Epithelial cell of prostate (primary cell): ENCODE measurements around the gene TUBD1.
"Not testable (repeated sequence)": the region's sequence is repeated elsewhere in the genome, so short reads cannot be mapped to it uniquely, and the experiment has no call there.

Experiments
- DNase-seq: peaks from one replicate; pipeline ENCODE4 v3.0.0-alpha.2; 2011; ENCODE audit warnings: low read depth, low spot score
- H3K27ac ChIP-seq: fragments of 450-650 bp; 2 replicates; pipeline ENCODE4 v1.5.1; 2017; ENCODE audit warnings: mild to moderate bottlenecking

Gene TUBD1

GRCh38 chr17:59892924-59893675, at the start of gene TUBD1, which contains the start of gene RPS6KB1:
Gene TUBD1, minus strand, starts transcription at chr17:59892943. Its CDS starts 1,941 bp downstream, at chr17:59891002.
Gene RPS6KB1, plus strand, starts transcription at chr17:59893121. Its CDS starts 64 bp downstream, at chr17:59893185.
- peak; percentile 96 for DNase-seq
- peak within 1 kb of the TSS; percentile 64 for H3K27ac ChIP-seq

GRCh38 chr17:59941131-59941530, 48.4 kb upstream of the TUBD1 start:
- DNase-seq: no peak
- no peak overlapping the region for H3K27ac ChIP-seq

GRCh38 chr17:59940697-59941096, 48.0 kb upstream of the TUBD1 start:
- not testable (repeated sequence) for DNase-seq

GRCh38 chr17:59933317-59933716, 40.6 kb upstream of the TUBD1 start:
- not testable (repeated sequence) for H3K27ac ChIP-seq, DNase-seq

More at GRCh38 chr17:59940697-59941096, 48.0 kb upstream of the TUBD1 start:
- not testable (repeated sequence) for H3K27ac ChIP-seq

- not testable (repeated sequence) for H3K27ac ChIP-seq, DNase-seq
Observed at GRCh38 chr17:59930768-59931167, 38.0 kb upstream of the TUBD1 start.

- DNase-seq, H3K27ac ChIP-seq: not testable (repeated sequence)
Observed at GRCh38 chr17:59930121-59930520, 37.4 kb upstream of the TUBD1 start.

- DNase-seq, H3K27ac ChIP-seq: not testable (repeated sequence)
Observed at GRCh38 chr17:59920637-59921036, 27.9 kb upstream of the TUBD1 start.

GRCh38 chr17:59916446-59916845, 23.7 kb upstream of the TUBD1 start:
- no peak for DNase-seq
- no peak overlapping the region for H3K27ac ChIP-seq

GRCh38 chr17:59914274-59914854, 21.6 kb upstream of the TUBD1 start:
- no peak overlapping the region for H3K27ac ChIP-seq
- DNase-seq: no peak

- H3K27ac ChIP-seq: no peak overlapping the region
- no peak for DNase-seq
Observed at GRCh38 chr17:59907467-59907866, 14.7 kb upstream of the TUBD1 start.

- no peak for DNase-seq
- no peak overlapping the region for H3K27ac ChIP-seq
Observed at GRCh38 chr17:59903455-59903854, 10.7 kb upstream of the TUBD1 start.

- DNase-seq: no peak
- no peak overlapping the region for H3K27ac ChIP-seq
Observed at GRCh38 chr17:59901604-59902003, 8.9 kb upstream of the TUBD1 start.

GRCh38 chr17:59899099-59899498, 6.4 kb upstream of the TUBD1 start:
- DNase-seq: no peak
- no peak overlapping the region for H3K27ac ChIP-seq

GRCh38 chr17:59897090-59897489, 4.3 kb upstream of the TUBD1 start:
- H3K27ac ChIP-seq: no peak overlapping the region
- no peak for DNase-seq

GRCh38 chr17:59893676-59894100, 945 bp upstream of the TUBD1 start:
- no peak for DNase-seq

GRCh38 chr17:59892251-59892923, 356 bp downstream of the TUBD1 start:
- no peak for DNase-seq
- H3K27ac ChIP-seq: peak overlapping the region; percentile 64

More at GRCh38 chr17:59893676-59894100, 945 bp upstream of the TUBD1 start:
- H3K27ac ChIP-seq: peak overlapping the region; percentile 64

GRCh38 chr17:59890720-59891119, 2.0 kb downstream of the TUBD1 start:
- peak overlapping the region; percentile 64 for H3K27ac ChIP-seq

GRCh38 chr17:59888145-59888750, 4.5 kb downstream of the TUBD1 start:
- no peak for DNase-seq
- no peak overlapping the region for H3K27ac ChIP-seq

More at GRCh38 chr17:59890720-59891119, 2.0 kb downstream of the TUBD1 start:
- peak; percentile 16 for DNase-seq

GRCh38 chr17:59884861-59885260, 7.9 kb downstream of the TUBD1 start:
- H3K27ac ChIP-seq: no peak overlapping the region
- no peak for DNase-seq

GRCh38 chr17:59878624-59879023, 14.1 kb downstream of the TUBD1 start:
- DNase-seq: no peak
- no peak overlapping the region for H3K27ac ChIP-seq
